DND-41 (cell line): ENCODE results near the gene COL23A1.

ENCODE experiments used
- ATAC-seq: fragments of 200-7000 bp; cut with Tn5 transposase; 3 replicates; pipeline ENCODE4 v1.9.1; 2021; ENCODE audit warnings: low read depth; ENCODE audit not compliant: insufficient read depth
- DNase-seq: peaks from one replicate; pipeline ENCODE4 v3.0.0-alpha.2; 2020
- H2AFZ ChIP-seq: 2 replicates; pipeline ENCODE4 v1.6.0; 2012; ENCODE audit warnings: low read depth, low read length
- H3K27ac ChIP-seq: 2 replicates; pipeline ENCODE4 v1.5.1; 2012; ENCODE audit warnings: low read length, inconsistent platforms
- H3K27me3 ChIP-seq: fragments of 200-600 bp; sonication (generic); 2 replicates; pipeline ENCODE4 v1.6.0; 2012; ENCODE audit warnings: low read length, mild to moderate bottlenecking, inconsistent platforms; ENCODE audit not compliant: insufficient read depth, poor library complexity
- H3K36me3 ChIP-seq: 2 replicates; pipeline ENCODE4 v1.5.1; 2012; ENCODE audit warnings: low read length, inconsistent platforms; ENCODE audit not compliant: insufficient read depth
- H3K4me1 ChIP-seq: 2 replicates; pipeline ENCODE4 v1.5.1; 2012; ENCODE audit warnings: mild to moderate bottlenecking, low read length; ENCODE audit not compliant: insufficient read depth
- H3K4me2 ChIP-seq: 2 replicates; pipeline ENCODE4 v1.6.0; 2012; ENCODE audit warnings: mild to moderate bottlenecking, moderate library complexity, low read length, inconsistent platforms; ENCODE audit not compliant: insufficient read depth
- H3K4me3 ChIP-seq, 2 experiments: fragments of 200-600 bp in 1 of 2; shearing (Covaris generic) in 1 of 2; 2 replicates each; pipeline ENCODE4 v1.5.1; 2012 to 2016; ENCODE audit warnings: inconsistent platforms in 2 of 2, low read length in 2 of 2, mild to moderate bottlenecking in 2 of 2, low read depth in 1 of 2, moderate library complexity in 1 of 2
- H3K79me2 ChIP-seq: 2 replicates; pipeline ENCODE4 v1.6.0; 2012; ENCODE audit warnings: low read length, inconsistent platforms; ENCODE audit not compliant: insufficient read depth
- H3K9ac ChIP-seq: 2 replicates; pipeline ENCODE4 v1.6.0; 2012; ENCODE audit warnings: low read depth, mild to moderate bottlenecking, inconsistent platforms, low read length, moderate library complexity
- H3K9me3 ChIP-seq: 2 replicates; pipeline ENCODE4 v1.5.1; 2012; ENCODE audit warnings: low read length, moderate library complexity, mild to moderate bottlenecking, inconsistent platforms; ENCODE audit not compliant: insufficient read depth, severe bottlenecking
- H4K20me1 ChIP-seq: 2 replicates; pipeline ENCODE4 v1.6.0; 2012; ENCODE audit warnings: low read length; ENCODE audit not compliant: insufficient read depth
- CTCF ChIP-seq: IDR thresholded peaks from 2 replicates; pipeline ENCODE4 v1.5.1; 2012; ENCODE audit warnings: borderline replicate concordance, low read length, moderate library complexity, mild to moderate bottlenecking; ENCODE audit not compliant: poor library complexity, severe bottlenecking; ENCODE audit errors: extremely low read depth
- EZH2 ChIP-seq: IDR thresholded peaks from 3 replicates; pipeline ENCODE4 v1.6.1; 2012; ENCODE audit warnings: borderline replicate concordance, low read depth, mild to moderate bottlenecking, moderate library complexity, low read length, inconsistent platforms; ENCODE audit not compliant: severe bottlenecking

Gene COL23A1

DNA sequence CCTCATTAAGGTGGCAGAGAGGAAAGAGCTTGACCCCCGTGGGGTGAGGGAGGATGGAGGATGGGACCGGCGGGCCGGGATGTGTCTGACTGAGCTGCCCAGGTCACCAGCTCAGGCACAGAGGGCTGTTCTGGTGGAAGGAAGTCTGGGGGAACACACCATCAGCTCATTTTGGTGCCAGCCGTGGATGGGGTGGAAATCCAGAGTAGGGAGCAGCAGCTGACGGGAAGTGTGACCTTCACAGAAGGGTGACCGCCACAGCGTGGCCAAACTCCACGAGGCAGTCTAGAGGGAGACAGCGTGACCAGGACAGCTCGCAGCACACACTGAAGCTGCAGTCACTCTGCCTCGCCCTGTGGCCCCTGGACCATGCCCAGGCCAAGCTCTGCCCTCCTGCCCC is 312.3 kb downstream of the COL23A1 start:
- H3K79me2 ChIP-seq: no peaks in the 10 kb centered on the region
- no peak overlapping the region for H2AFZ ChIP-seq
- DNase-seq (no peak), ATAC-seq (no peak)
- no peak overlapping the region for H3K4me3 ChIP-seq
- 0 out of 2 replicates have a peak, but pooled peaks cover 3% of the 10 kb centered on the region for H3K4me1 ChIP-seq
- H3K9me3 ChIP-seq: no peaks in the 10 kb centered on the region
- no peaks in the 10 kb centered on the region for H3K36me3 ChIP-seq
- no peak overlapping the region for H3K27ac ChIP-seq
- TF ChIP-seq CTCF (no peak), EZH2 (no peak)
- H4K20me1 ChIP-seq: no peaks in the 10 kb centered on the region; the same call in 1 of the 2 replicates
- no peaks in the 10 kb centered on the region for H3K27me3 ChIP-seq
- H3K9ac ChIP-seq: no peak overlapping the region
- no peak overlapping the region for H3K4me2 ChIP-seq

DNA sequence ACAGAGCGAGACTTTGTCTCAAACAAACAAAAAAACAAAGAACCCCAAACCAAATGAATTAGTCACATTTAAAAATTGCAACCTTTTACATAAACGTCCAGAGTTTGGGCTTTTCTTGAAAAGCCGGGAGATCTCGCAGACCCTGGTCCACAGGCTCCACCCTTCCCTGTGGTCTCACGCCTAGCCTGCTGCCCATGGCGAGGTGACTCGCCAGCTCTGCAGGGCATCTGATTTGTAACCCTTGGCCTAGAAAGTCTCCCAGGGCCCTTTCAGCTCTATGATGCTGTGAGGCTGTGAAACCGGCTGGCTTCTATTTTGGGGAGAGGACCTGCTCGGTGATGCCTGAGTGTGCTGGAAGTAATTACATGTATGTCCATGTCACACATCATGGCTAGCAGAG is 312.8 kb downstream of the COL23A1 start:
- no peaks in the 10 kb centered on the region for H3K9me3 ChIP-seq
- no peak overlapping the region for H2AFZ ChIP-seq
- H3K4me3 ChIP-seq: no peak overlapping the region
- H3K27me3 ChIP-seq: no peaks in the 10 kb centered on the region
- no peaks in the 10 kb centered on the region for H3K79me2 ChIP-seq
- H4K20me1 ChIP-seq: no peaks in the 10 kb centered on the region; the same call in 1 of the 2 replicates
- no peak overlapping the region for H3K27ac ChIP-seq
- H3K4me1 ChIP-seq: 0 out of 2 replicates have a peak, but pooled peaks cover 3% of the 10 kb centered on the region
- ATAC-seq: no peak
- TF ChIP-seq EZH2 (no peak), CTCF (no peak)
- H3K4me2 ChIP-seq: no peak overlapping the region
- no peak for DNase-seq
- H3K9ac ChIP-seq: no peak overlapping the region
- no peaks in the 10 kb centered on the region for H3K36me3 ChIP-seq

DNA sequence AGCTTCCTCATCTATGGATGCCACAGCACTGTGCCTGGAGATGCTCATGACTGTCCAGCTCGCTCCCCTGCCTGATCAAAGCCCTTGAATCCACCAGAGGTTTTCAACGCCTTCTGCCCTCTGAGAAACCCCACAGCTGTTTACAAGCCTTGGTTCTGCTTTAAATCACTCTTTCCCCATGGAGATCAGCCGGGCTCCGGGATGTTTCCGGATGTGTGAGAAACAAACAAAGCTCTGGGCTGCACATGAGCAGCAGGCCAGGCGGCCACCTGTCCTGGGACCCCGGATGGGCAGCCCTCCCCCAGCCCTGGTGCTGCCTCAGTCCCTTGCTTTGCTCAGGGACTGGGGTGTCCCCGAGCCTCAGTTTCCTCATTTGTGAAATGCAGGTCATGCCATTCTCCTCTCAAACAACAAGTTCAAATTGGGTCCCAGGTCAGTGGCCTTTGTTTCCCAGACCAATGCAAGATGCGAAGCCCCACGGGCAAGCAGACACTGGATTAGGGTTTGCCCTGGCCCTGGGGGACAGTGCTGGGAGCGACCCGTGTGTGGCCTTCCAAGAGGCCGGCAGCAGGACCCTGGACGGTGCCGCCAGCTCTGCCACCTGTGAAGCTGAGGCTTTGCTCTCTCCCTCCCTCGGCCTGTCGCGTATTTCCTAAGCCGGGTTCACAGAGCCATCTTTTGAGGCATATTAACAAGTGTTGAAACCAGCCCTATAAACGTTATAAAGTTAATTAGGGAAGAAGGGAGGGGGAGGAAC is 315.2 kb downstream of the COL23A1 start:
- 0 out of 2 replicates have a peak, but pooled peaks cover under 1% of the 10 kb centered on the region for H3K4me1 ChIP-seq
- no peak overlapping the region for H3K9ac ChIP-seq
- no peaks in the 10 kb centered on the region for H3K27me3 ChIP-seq
- no peak overlapping the region for H3K27ac ChIP-seq
- no peaks in the 10 kb centered on the region for H3K79me2 ChIP-seq
- no peak overlapping the region for H2AFZ ChIP-seq
- no peak for TF ChIP-seq CTCF
- no peak for TF ChIP-seq EZH2
- no peaks in the 10 kb centered on the region; the same call in 1 of the 2 replicates for H4K20me1 ChIP-seq
- DNase-seq: no peak
- no peak overlapping the region for H3K4me3 ChIP-seq
- no peaks in the 10 kb centered on the region for H3K36me3 ChIP-seq
- no peak for ATAC-seq
- H3K9me3 ChIP-seq: no peaks in the 10 kb centered on the region
- no peak overlapping the region for H3K4me2 ChIP-seq
